ENCODE measurements around the gene MOBP.

The MOBP gene

DNA sequence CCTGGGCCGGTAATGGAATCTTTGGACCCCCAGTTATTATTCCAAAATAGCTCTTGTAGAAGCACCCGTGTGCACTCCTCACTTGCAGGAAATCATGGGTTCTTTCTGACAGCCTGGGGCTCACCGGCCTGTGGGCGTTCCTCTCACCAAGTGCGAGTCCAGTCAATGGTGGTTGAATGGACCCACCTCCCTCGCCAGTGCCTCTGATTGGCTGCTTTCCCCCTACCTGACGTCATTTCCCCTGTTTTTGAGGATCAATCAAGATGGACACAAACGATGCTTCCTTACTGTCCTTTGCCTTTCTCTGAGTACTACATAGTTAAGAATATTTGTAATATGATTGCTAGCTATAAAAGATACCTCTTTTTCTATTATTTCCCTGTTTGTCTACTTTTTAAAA, 18.1 kb downstream of the MOBP start:
- no peaks in the 10 kb centered on the region for H3K9me3 ChIP-seq (ENCODE audit: low read length)

DNA sequence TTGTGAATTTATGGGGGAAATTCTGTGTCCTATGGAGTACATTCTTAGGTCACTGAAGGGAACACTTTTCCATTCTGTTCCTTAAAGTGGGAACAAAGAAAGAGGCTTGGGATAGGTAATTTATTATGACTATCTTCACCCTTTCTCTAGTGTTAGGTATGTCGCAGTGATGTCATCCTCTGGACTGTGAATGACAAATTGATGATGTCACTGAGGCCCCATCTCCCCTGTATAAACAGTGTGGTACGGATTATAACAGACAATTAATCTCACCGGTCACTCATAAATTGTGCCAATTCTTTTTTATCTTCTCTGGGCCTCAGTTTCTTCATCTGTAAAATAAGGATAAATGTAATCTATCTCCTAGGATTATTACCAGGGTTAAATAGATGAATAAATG, 23.5 kb downstream of the MOBP start:
- Histone ChIP-seq H3K4me1 (ENCODE audit: insufficient read depth, low read length) (no peaks in the 10 kb centered on the region), H3K36me3 (ENCODE audit: insufficient read depth, low read length) (no peaks in the 10 kb centered on the region), H3K9me3 (ENCODE audit: low read length) (no peaks in the 10 kb centered on the region), H3K4me3 (ENCODE audit: low read length) (no peak overlapping the region), H2AFZ (ENCODE audit: low read depth, low read length) (no peak overlapping the region), H3K27me3 (ENCODE audit: insufficient read depth, low read length) (no peaks in the 10 kb centered on the region)

More for the DNA sequence above, 18.1 kb downstream of the MOBP start:
- H3K4me1 ChIP-seq (ENCODE audit: insufficient read depth, low read length) = no peaks in the 10 kb centered on the region
- no peaks in the 10 kb centered on the region for H3K27me3 ChIP-seq (ENCODE audit: insufficient read depth, low read length)
- no peak overlapping the region for H2AFZ ChIP-seq (ENCODE audit: low read depth, low read length)
- H3K4me3 ChIP-seq (ENCODE audit: low read length) = no peak overlapping the region
- H3K36me3 ChIP-seq (ENCODE audit: insufficient read depth, low read length) = no peaks in the 10 kb centered on the region

DNA sequence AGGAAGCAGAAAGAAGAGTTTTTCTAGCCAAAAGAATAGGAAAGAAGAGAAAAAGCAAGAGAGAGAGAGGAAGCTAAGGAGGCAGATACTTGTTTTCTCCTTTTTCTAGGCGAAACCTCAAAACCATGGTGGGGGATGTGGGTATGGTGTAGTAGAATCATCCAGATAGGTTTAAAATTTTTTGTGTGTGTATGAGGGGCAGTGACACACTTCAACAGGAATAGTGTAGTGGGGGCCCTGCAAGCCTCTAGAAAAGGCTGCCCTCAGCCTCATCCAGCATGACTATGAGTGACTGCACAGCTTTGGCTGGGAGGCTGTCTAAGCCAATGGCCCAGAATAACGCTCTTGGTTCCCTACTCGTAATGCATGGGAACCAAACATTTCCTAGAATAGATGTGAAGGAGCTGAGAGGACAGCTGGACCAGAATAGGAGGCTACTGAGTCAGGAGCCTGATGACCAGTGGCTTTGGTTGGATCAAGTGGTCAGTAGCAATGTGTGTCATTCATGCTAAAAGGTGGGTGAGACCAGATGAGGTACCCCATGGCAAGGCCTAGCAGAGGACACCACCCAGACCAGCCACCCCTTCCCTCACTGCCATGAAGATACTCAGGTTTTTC, 24.4 kb downstream of the MOBP start:
- Histone ChIP-seq H3K36me3 (ENCODE audit: insufficient read depth, low read length) (no peaks in the 10 kb centered on the region), H3K27me3 (ENCODE audit: insufficient read depth, low read length) (no peaks in the 10 kb centered on the region), H3K9me3 (ENCODE audit: low read length) (no peaks in the 10 kb centered on the region), H3K4me1 (ENCODE audit: insufficient read depth, low read length) (no peaks in the 10 kb centered on the region), H2AFZ (ENCODE audit: low read depth, low read length) (no peak overlapping the region), H3K4me3 (ENCODE audit: low read length) (no peak overlapping the region)

DNA sequence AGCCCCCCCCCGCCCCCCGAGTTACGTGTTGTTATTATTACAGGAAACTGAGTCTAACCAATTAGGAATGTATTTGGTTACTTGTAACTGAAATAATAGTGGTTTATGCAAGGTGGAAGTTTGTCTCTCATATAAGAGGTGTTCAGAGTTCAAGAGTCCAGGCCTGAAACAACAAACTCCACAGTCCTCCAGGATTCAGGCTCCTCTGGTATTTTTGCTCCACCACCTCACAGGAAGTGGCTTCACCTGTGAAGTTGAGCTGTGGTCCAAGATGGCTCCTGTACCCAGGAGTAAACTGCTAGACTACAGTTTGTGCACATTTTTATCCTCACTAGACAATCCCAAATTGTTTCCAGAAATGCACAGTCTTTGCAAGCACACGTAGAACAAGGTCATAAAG, 27.3 kb downstream of the MOBP start:
- H3K4me1 ChIP-seq (ENCODE audit: insufficient read depth, low read length) = no peaks in the 10 kb centered on the region

DNA sequence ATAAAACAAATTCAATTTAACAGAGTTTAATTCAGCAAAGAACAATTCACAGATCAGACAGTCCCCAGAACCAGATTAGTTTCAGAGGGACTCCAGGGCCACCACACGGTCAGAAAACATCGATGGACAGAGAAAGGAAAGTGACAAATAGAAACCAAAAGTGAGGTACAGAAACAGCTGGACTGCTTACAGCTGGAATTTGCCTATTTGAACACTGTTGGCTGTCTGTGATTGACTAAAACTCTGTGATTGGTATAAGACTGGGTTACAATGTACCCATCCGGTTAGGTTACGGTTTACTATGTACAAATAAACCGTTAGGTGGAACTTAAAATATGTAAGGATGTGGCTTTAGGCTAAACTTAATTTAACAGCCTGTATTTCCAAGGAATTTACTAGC, 30.3 kb downstream of the MOBP start:
- H3K4me1 ChIP-seq (ENCODE audit: insufficient read depth, low read length) = no peaks in the 10 kb centered on the region
- no peak overlapping the region for H3K4me3 ChIP-seq (ENCODE audit: low read length)
- no peaks in the 10 kb centered on the region for H3K27me3 ChIP-seq (ENCODE audit: insufficient read depth, low read length)
- no peak overlapping the region for H2AFZ ChIP-seq (ENCODE audit: low read depth, low read length)
- no peaks in the 10 kb centered on the region for H3K36me3 ChIP-seq (ENCODE audit: insufficient read depth, low read length)
- no peaks in the 10 kb centered on the region for H3K9me3 ChIP-seq (ENCODE audit: low read length)

More for the DNA sequence above, 27.3 kb downstream of the MOBP start:
- Histone ChIP-seq H3K36me3 (ENCODE audit: insufficient read depth, low read length) (no peaks in the 10 kb centered on the region), H3K4me3 (ENCODE audit: low read length) (no peak overlapping the region), H3K9me3 (ENCODE audit: low read length) (no peaks in the 10 kb centered on the region), H3K27me3 (ENCODE audit: insufficient read depth, low read length) (no peaks in the 10 kb centered on the region), H2AFZ (ENCODE audit: low read depth, low read length) (no peak overlapping the region)

DNA sequence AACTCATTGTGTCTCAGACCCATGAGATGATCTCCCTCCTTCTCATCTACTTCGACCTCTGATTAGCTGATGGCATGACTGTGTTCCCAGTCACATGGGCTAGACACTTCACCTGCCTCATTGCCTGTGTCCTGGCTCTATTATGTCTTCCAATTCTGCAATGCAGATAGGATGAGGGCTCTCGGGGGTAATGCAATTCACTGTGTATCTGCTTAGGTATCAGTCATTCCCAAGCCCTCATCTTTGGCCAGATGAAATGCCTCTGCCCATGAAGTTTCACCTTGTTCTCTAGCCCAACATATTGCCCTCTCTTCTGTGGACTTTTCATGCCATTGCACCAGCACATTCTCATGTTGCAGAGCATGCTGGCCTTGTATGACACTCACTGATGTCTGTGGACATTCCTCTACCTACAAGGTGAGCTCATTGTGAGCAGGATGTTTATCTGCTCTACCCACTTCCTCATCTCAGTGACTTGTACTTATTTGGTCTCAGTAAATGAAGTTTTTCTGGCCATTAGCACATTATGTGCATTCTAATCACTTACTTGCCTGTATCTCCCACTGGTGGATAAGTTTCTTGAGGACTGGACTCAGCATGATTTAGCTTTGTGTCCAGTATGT, 32.3 kb downstream of the MOBP start:
- Histone ChIP-seq H3K9me3 (ENCODE audit: low read length) (no peaks in the 10 kb centered on the region), H3K36me3 (ENCODE audit: insufficient read depth, low read length) (no peaks in the 10 kb centered on the region), H3K4me3 (ENCODE audit: low read length) (no peak overlapping the region), H2AFZ (ENCODE audit: low read depth, low read length) (no peak overlapping the region), H3K27me3 (ENCODE audit: insufficient read depth, low read length) (no peaks in the 10 kb centered on the region), H3K4me1 (ENCODE audit: insufficient read depth, low read length) (no peaks in the 10 kb centered on the region)

DNA sequence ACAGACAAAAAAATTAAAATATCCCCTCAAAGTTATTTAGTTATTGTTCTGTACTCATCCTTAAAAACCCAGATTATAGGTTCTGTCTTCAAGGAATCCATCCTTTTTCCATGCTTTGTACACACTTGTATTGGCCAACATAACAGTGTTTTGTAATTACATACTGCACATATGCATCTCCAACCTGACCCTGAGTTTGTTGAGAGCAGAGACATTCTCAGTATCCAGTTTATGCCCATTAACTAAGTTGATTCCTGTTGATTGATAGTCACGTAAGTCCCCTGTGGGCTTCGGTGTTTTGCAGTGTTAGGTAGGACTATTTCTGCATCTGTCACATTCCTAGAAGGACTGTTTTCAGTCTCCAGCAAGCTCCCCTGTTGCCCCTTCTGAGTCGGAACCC, 33.6 kb downstream of the MOBP start:
- H3K36me3 ChIP-seq (ENCODE audit: insufficient read depth, low read length) = no peaks in the 10 kb centered on the region
- H2AFZ ChIP-seq (ENCODE audit: low read depth, low read length) = no peak overlapping the region
- H3K27me3 ChIP-seq (ENCODE audit: insufficient read depth, low read length) = no peaks in the 10 kb centered on the region
- no peak overlapping the region for H3K4me3 ChIP-seq (ENCODE audit: low read length)
- no peaks in the 10 kb centered on the region for H3K9me3 ChIP-seq (ENCODE audit: low read length)
- no peaks in the 10 kb centered on the region for H3K4me1 ChIP-seq (ENCODE audit: insufficient read depth, low read length)

DNA sequence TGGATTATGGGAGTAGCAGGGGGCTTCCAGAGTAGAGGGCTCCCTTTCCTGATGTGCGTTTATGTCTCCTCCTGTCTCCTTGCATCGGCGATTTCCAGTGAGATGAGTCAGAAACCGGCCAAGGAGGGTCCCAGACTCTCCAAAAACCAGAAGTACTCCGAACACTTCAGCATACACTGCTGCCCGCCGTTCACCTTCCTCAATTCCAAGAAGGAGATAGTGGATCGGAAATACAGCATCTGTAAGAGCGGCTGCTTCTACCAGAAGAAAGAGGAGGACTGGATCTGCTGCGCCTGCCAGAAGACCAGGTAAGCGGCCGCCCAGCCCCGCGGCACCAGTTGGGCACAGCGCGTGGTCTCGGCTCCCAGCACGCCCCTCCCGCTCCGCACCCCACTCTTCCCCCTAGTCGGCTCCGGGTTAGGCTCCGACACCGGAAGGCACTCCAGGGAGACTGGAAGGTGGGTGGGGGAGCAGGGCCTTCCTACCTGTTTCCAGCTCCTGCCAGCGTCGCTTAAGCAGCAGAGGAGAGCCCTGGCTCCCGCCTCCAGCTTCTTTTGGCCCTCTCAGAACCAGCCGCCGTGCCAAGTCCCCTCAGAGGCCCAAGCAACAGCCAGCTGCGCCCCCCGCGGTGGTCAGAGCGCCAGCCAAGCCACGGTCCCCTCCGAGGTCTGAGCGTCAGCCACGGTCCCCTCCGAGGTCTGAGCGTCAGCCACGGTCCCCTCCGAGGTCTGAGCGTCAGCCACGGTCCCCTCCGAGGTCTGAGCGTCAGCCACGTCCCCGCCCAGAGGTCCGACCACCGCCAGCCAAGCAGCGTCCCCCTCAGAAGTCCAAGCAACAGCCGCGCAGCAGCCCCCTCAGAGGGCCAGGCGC, 34.7 kb downstream of the MOBP start:
- H3K27me3 ChIP-seq (ENCODE audit: insufficient read depth, low read length) = no peaks in the 10 kb centered on the region
- no peak overlapping the region for H2AFZ ChIP-seq (ENCODE audit: low read depth, low read length)
- no peaks in the 10 kb centered on the region for H3K9me3 ChIP-seq (ENCODE audit: low read length)
- H3K36me3 ChIP-seq (ENCODE audit: insufficient read depth, low read length) = no peaks in the 10 kb centered on the region
- no peaks in the 10 kb centered on the region for H3K4me1 ChIP-seq (ENCODE audit: insufficient read depth, low read length)
- H3K4me3 ChIP-seq (ENCODE audit: low read length) = no peak overlapping the region

DNA sequence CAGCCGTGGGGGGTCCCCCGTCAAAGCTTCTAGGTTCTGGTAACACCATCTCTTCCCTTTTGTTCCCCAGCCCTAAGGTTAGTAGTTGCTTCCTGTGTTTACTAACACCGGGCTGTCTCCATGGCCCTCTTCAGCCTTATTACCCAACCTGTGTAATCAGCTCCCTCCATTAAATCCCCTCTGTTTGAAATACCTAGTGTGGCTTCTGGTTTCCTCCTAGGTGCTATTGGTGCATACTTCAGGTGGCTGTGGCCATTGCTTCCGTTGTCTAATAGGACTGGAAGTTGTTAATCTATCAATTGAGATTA, 35.3 kb downstream of the MOBP start:
- H3K4me3 ChIP-seq (ENCODE audit: low read length) = no peak overlapping the region
- no peak overlapping the region for H2AFZ ChIP-seq (ENCODE audit: low read depth, low read length)
- H3K9me3 ChIP-seq (ENCODE audit: low read length) = no peaks in the 10 kb centered on the region
- H3K36me3 ChIP-seq (ENCODE audit: insufficient read depth, low read length) = no peaks in the 10 kb centered on the region
- H3K27me3 ChIP-seq (ENCODE audit: insufficient read depth, low read length) = no peaks in the 10 kb centered on the region
- no peaks in the 10 kb centered on the region for H3K4me1 ChIP-seq (ENCODE audit: insufficient read depth, low read length)

DNA sequence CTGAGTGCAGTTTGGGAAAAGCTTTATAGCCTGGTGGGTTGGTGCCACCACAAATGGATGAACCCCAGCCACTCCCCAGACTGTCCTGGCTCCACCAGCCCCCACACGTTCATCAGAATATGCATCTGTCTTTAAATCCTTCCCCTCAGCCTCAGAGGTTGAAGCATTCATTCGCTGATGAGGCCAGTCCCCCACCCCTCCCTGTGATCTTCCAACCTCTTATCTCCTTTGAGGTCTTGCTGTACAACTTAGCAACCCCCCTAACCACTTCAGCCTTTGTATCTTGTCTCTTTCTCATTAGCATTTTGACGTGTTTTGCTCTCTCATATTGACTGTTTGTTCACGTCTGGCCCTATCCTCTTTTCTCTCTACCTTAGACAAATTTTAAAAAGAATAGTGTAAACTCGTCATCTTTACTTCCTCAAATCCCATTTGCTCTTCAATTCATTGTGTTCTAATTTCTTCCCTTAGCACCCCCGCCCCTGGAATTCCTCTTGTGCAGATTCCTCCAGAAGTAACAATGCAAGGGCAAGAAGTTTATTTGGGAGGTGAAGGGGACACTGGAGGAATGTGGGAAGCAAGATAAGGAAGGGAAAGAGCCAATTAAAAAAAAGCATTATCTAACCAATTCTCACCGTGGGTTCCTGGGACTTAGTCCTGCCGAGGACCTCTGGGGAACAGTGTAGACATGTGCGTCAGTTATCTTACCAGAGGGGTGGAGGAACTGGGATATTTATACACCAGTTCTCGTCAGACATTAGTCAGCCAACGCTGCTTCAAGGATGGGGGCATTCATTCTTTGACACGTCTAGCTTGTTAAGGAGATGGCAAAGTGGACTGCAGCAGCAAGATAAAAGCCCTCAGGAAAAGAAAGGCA, 38.6 kb downstream of the MOBP start:
- Histone ChIP-seq H3K4me3 (ENCODE audit: low read length) (no peak overlapping the region), H3K27me3 (ENCODE audit: insufficient read depth, low read length) (no peaks in the 10 kb centered on the region), H3K36me3 (ENCODE audit: insufficient read depth, low read length) (no peaks in the 10 kb centered on the region), H3K4me1 (ENCODE audit: insufficient read depth, low read length) (no peaks in the 10 kb centered on the region), H2AFZ (ENCODE audit: low read depth, low read length) (no peak overlapping the region), H3K9me3 (ENCODE audit: low read length) (no peaks in the 10 kb centered on the region)

DNA sequence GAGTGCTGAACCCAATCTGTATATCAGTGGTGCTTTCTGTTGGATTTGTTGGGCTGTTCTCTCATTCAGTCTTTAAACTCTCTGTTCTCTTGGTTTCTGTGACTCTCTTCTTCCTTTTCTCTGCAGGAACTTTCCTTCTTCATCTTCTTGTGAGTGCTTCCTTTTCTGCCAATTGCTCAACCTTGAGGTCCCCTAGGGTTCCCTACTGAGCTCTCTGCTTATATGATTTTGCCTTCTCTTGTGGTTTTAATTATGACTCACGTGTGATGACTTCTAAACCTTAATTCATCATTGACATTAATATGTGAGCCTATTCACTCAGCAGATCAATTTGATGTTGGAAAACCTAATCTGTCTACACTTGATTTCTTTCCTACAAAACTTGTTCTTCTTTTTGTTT, 39.4 kb downstream of the MOBP start:
- H3K4me3 ChIP-seq (ENCODE audit: low read length) = no peak overlapping the region
- no peaks in the 10 kb centered on the region for H3K27me3 ChIP-seq (ENCODE audit: insufficient read depth, low read length)
- no peaks in the 10 kb centered on the region for H3K4me1 ChIP-seq (ENCODE audit: insufficient read depth, low read length)
- no peaks in the 10 kb centered on the region for H3K9me3 ChIP-seq (ENCODE audit: low read length)
- H3K36me3 ChIP-seq (ENCODE audit: insufficient read depth, low read length) = no peaks in the 10 kb centered on the region
- no peak overlapping the region for H2AFZ ChIP-seq (ENCODE audit: low read depth, low read length)

DNA sequence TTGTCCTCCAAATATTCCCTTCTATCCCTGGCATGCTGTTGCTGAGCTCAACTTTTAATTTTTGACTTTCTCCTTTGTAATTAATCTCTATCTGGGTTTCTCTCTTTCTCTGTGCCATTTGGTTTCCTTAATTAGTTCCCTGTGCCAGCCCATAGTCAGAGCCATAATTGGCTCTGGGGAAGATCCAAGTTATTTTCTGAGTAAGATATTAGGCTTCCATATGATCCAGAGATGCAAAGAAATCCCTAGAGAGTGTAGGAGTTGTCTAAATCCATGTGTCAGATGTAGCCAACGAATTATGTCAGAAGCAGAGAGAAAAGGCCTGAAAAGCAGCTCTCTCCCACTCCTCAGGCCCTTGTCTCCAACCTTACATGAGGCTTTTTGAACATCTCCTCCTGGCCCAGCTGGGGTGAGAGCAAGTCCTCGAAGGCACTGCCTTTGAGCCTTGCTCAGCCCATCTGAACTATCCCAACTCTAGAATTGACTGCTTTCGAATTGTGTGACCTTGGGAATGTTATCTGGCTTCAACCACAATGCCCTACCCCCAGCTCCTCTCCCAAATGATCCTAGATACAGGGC, 46.4 kb downstream of the MOBP start:
- H3K27me3 ChIP-seq (ENCODE audit: insufficient read depth, low read length) = no peaks in the 10 kb centered on the region
- H3K36me3 ChIP-seq (ENCODE audit: insufficient read depth, low read length) = no peaks in the 10 kb centered on the region
- no peak overlapping the region for H3K4me3 ChIP-seq (ENCODE audit: low read length)

More for the DNA sequence above, 46.4 kb downstream of the MOBP start:
- H3K9me3 ChIP-seq (ENCODE audit: low read length) = no peaks in the 10 kb centered on the region
- H3K4me1 ChIP-seq (ENCODE audit: insufficient read depth, low read length) = no peaks in the 10 kb centered on the region
- no peak overlapping the region for H2AFZ ChIP-seq (ENCODE audit: low read depth, low read length)
